IMR-90 (cell line): Measurements from ENCODE around the gene MSX1. TPM values are rescaled to one million over a fixed set of nuclear protein-coding genes. Genes with fewer than 3 reads are reported as not detected.

ENCODE experiments used
- ATAC-seq: fragments of 200-7000 bp; cut with Tn5 transposase; 2 replicates; pipeline ENCODE4 v1.9.1; 2020; ENCODE audit warnings: low read depth, mild to moderate bottlenecking, moderate library complexity
- BruUV-seq: library from RNA; stranded (reverse); fragments of 400-500 nt; replicated peaks from 2 replicates; lab custom pipeline; 2021; lab: Mats Ljungman, UMichigan
- CTCF ChIA-PET: fragments of 300-600 bp; formaldehyde crosslinking; extraction: SDS; loops from one replicate; lab custom pipeline; 2021; ENCODE audit warnings: antibody characterized with exemption; lab: Yijun Ruan, JAX
- POLR2A ChIA-PET: fragments of 300-600 bp; sonication (Branson Sonifier 250); formaldehyde crosslinking; loops from one replicate; lab custom pipeline; 2022; ENCODE audit warnings: antibody characterized with exemption; ENCODE audit not compliant: unreplicated experiment; lab: Charles Lee
- DNase-seq: peaks from one replicate; pipeline ENCODE4 v3.0.0; 2013
- H2AFZ ChIP-seq: replicated peaks from 2 replicates; pipeline ENCODE3; 2013; ENCODE audit warnings: low read length, mild to moderate bottlenecking; ENCODE audit not compliant: poor library complexity
- H2AK5ac ChIP-seq: 2 replicates; pipeline ENCODE4 v1.6.1; 2013; ENCODE audit warnings: low read depth, low read length, inconsistent platforms
- H2AK9ac ChIP-seq: replicated peaks from 2 replicates; pipeline ENCODE3; 2013; ENCODE audit warnings: mild to moderate bottlenecking, low read depth, low read length, moderate library complexity; ENCODE audit not compliant: poor library complexity
- H2BK120ac ChIP-seq: 2 replicates; pipeline ENCODE4 v1.6.1; 2013; ENCODE audit warnings: low read depth, low read length, inconsistent platforms
- H2BK15ac ChIP-seq: 3 replicates; pipeline ENCODE4 v1.6.1; 2013; ENCODE audit warnings: low read depth, low read length, inconsistent platforms
- H2BK20ac ChIP-seq: 2 replicates; pipeline ENCODE4 v1.6.1; 2013; ENCODE audit warnings: low read depth, mild to moderate bottlenecking, inconsistent platforms, low read length, moderate library complexity
- H2BK5ac ChIP-seq: 2 replicates; pipeline ENCODE4 v1.6.1; 2013; ENCODE audit warnings: mild to moderate bottlenecking, low read depth, low read length, inconsistent platforms; ENCODE audit not compliant: poor library complexity, severe bottlenecking
- H3K14ac ChIP-seq: replicated peaks from 2 replicates; pipeline ENCODE4 v1.6.1; 2013; ENCODE audit warnings: low read depth, low read length, inconsistent platforms
- H3K18ac ChIP-seq: 2 replicates; pipeline ENCODE4 v1.6.1; 2013; ENCODE audit warnings: low read depth, low read length, control low read depth
- H3K23ac ChIP-seq: 2 replicates; pipeline ENCODE4 v1.6.1; 2013; ENCODE audit warnings: low read depth, low read length, inconsistent platforms
- H3K27ac ChIP-seq: 2 replicates; pipeline ENCODE4 v1.5.1; 2013; ENCODE audit warnings: mild to moderate bottlenecking, control low read depth, low read length; ENCODE audit not compliant: insufficient read depth
- H3K27me3 ChIP-seq: 2 replicates; pipeline ENCODE4 v1.6.1; 2013; ENCODE audit warnings: low read length; ENCODE audit not compliant: control insufficient read depth, insufficient read depth
- H3K36me3 ChIP-seq: 2 replicates; pipeline ENCODE4 v1.6.1; 2013; ENCODE audit warnings: low read length, mixed read lengths; ENCODE audit not compliant: control insufficient read depth, insufficient read depth
- H3K4ac ChIP-seq: 2 replicates; pipeline ENCODE4 v1.6.1; 2013; ENCODE audit warnings: low read depth, low read length, inconsistent platforms
- H3K4me1 ChIP-seq: 2 replicates; pipeline ENCODE4 v1.6.1; 2013; ENCODE audit warnings: low read length, mixed read lengths; ENCODE audit not compliant: control insufficient read depth, insufficient read depth
- H3K4me2 ChIP-seq: 2 replicates; pipeline ENCODE4 v1.6.1; 2013; ENCODE audit warnings: low read depth, mild to moderate bottlenecking, control low read depth, low read length, moderate library complexity
- H3K4me3 ChIP-seq: 2 replicates; pipeline ENCODE4 v1.5.1; 2013; ENCODE audit warnings: low read depth, mild to moderate bottlenecking, control low read depth, low read length, moderate library complexity; ENCODE audit not compliant: insufficient read depth
- H3K56ac ChIP-seq: 2 replicates; pipeline ENCODE4 v1.6.1; 2013; ENCODE audit warnings: low read length, inconsistent platforms; ENCODE audit not compliant: insufficient read depth; ENCODE audit errors: extremely low read depth
- H3K79me1 ChIP-seq, 2 experiments: 2 replicates each; pipeline ENCODE4 v1.6.1; 2013; ENCODE audit warnings: low read length in 2 of 2, inconsistent platforms in 1 of 2, low read depth in 1 of 2
- H3K9ac ChIP-seq: 2 replicates; pipeline ENCODE4 v1.6.1; 2013; ENCODE audit warnings: low read depth, low read length, control low read depth
- H3K9me1 ChIP-seq: 2 replicates; pipeline ENCODE4 v1.6.1; 2013; ENCODE audit warnings: low read length, inconsistent platforms; ENCODE audit not compliant: insufficient read depth
- H3K9me3 ChIP-seq: 2 replicates; pipeline ENCODE4 v1.6.1; 2013; ENCODE audit warnings: low read length; ENCODE audit not compliant: control insufficient read depth, insufficient read depth
- H4K20me1 ChIP-seq: 2 replicates; pipeline ENCODE4 v1.6.1; 2013; ENCODE audit warnings: low read length, inconsistent platforms; ENCODE audit not compliant: insufficient read depth
- H4K5ac ChIP-seq: 2 replicates; pipeline ENCODE4 v1.6.1; 2013; ENCODE audit warnings: mild to moderate bottlenecking, low read depth, low read length, control low read depth
- H4K8ac ChIP-seq, 2 experiments: 2 replicates each; pipeline ENCODE4 v1.6.1; 2013; ENCODE audit warnings: low read depth in 2 of 2, low read length in 2 of 2, control low read depth in 1 of 2, inconsistent platforms in 1 of 2
- H4K91ac ChIP-seq: 2 replicates; pipeline ENCODE4 v1.6.1; 2013; ENCODE audit warnings: low read depth, low read length, inconsistent platforms; ENCODE audit not compliant: insufficient read depth
- FOS ChIP-seq: fragments of 150-350 bp; IDR thresholded peaks from 2 replicates; pipeline ENCODE4 v1.6.1; 2016; ENCODE audit warnings: low read depth, low read length
- MAZ ChIP-seq: IDR thresholded peaks from 2 replicates; pipeline ENCODE4 v1.6.1; 2012; ENCODE audit warnings: low read depth, mild to moderate bottlenecking, low read length, improper control_type of control experiment, moderate library complexity, borderline replicate concordance
- WGBS, 2 experiments: methylation state at CpG; one replicate each; pipeline versions ENCODE4 v1.1.5 to v1.1.7; 2013; ENCODE audit warnings: missing lambda C conversion rate in 2 of 2; ENCODE audit not compliant: insufficient read length in 1 of 2; ENCODE audit errors: extremely low coverage in 2 of 2; 5-methylcytosine and 5-hydroxymethylcytosine counted together
- dilution Hi-C: fragments of 300-500 bp; cut with HindIII; formaldehyde crosslinking; loops from one replicate; pipeline ENCODE4 v1.14.3; 2018; ENCODE audit warnings: low sequenced_read_pairs; ENCODE audit not compliant: unreplicated experiment
- in situ Hi-C: fragments of 300-500 bp; cut with MboI; formaldehyde crosslinking; loops from 3 replicates; pipeline ENCODE4 v1.14.3; 2019; ENCODE audit warnings: low sequenced_read_pairs, inconsistent platforms, mixed read lengths
- intact Hi-C: fragments of 100-400 bp; cut with micrococcal nuclease; formaldehyde crosslinking; loops from 2 replicates; pipeline ENCODE4 v1.10.0; 2022
- polyA plus RNA-seq, 3 experiments: library from polyadenylated mRNA; depleted of rRNA; stranded (reverse); fragments of >200 nt; gene quantifications; 2 replicates each; pipeline ENCODE4 v1.2.3, GENCODE V29; 2012; ENCODE audit warnings: low replicate concordance in 1 of 3
- total RNA-seq: library from RNA; depleted of rRNA; stranded (reverse); fragments of >200 nt; gene quantifications from 2 replicates; pipeline ENCODE4 v1.2.3, GENCODE V29; 2012
- TF ChIP-seq, protein P1 (sequence below): conservative IDR thresholded peaks from 2 replicates; pipeline ENCODE4 v1.5.1; 2012; ENCODE audit warnings: mild to moderate bottlenecking, low read depth, low read length, improper control_type of control experiment
- TF ChIP-seq, protein P2 (sequence below): fragments of 150-350 bp; IDR thresholded peaks from 2 replicates; pipeline ENCODE4 v1.6.1; 2016; ENCODE audit warnings: low read depth, mild to moderate bottlenecking, low read length, moderate library complexity, borderline replicate concordance

The MSX1 gene
- total and polyA plus RNA-seq, 2 of the 4 experiments (the other 2 are of a cell fraction): 1.1 to 3.9 TPM

DNA sequence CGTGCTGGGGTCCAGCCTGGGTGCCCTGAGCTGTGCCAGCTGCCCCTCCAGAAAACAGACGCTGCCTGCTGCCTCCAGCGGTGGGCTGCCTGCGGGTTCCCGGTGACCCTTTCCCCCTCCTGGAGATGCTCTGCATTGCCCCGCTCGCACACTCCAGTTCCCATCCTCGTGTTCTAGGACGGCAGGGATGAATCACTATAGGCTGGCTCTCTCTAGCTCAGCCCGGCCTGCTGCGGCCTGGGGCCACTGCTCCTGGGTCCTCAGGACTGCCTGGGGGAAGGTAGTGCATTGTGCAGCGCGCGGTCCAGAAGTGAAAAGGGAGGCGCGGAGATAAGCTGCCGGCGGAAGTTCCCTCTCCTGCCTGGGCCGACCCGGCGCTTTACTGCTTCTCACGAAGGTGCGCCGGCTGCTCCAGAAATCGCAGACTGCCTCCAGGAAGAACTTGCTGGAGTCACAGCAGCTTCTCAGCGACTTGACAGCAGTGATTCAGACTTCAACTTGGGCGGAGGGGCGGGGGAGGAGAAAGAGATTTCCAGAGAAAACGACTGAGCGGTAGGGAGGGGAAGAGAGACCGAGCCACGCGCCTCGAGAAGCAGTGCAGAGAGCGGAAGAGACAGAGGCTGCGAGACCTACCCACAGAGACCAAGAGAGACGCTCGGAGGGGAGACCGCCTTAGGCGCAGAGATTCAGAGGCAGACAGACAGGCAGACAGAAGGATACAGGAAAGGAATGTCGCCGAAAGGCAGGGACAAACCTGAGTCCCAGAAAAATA, 6.7 kb upstream of the MSX1 start:
- Histone ChIP-seq H3K79me1 (no peaks in the 10 kb centered on the region), H3K18ac (no peak overlapping the region), H3K4me2 (peak overlapping the region; percentile 63), H2BK120ac (peak overlapping the region; percentile 61; the same call in 1 of the 2 replicates), H3K36me3 (no peaks in the 10 kb centered on the region), H3K27me3 (peaks cover 40% of the 10 kb centered on the region), H3K9me1 (no peaks in the 10 kb centered on the region), H3K4me1 (no peaks in the 10 kb centered on the region; the same call in 1 of the 2 replicates), H2AFZ (peak overlapping the region; percentile 90), H3K23ac (peak overlapping the region; percentile 74; the same call in 1 of the 2 replicates), H2AK5ac (no peak overlapping the region), H2BK5ac (no peak overlapping the region), H2AK9ac (peak overlapping the region; percentile 77), H3K14ac (peak overlapping the region; percentile 57; the same call in 1 of the 2 replicates), H4K8ac (peak overlapping the region; percentile 78 to 81; a peak in 3 of 4 replicates), H3K56ac (no peak overlapping the region), H3K9ac (0 out of 2 replicates have a peak overlapping the region, but pooled peaks have one; percentile 3), H2BK15ac (no peak overlapping the region), H3K9me3 (no peaks in the 10 kb centered on the region), H4K91ac (no peak overlapping the region), H3K4me3 (peak overlapping the region; percentile 0), H3K4ac (peak overlapping the region; percentile 33; the same call in 1 of the 2 replicates), H4K5ac (peak overlapping the region; percentile 36), H3K27ac (no peak overlapping the region; the same call in 1 of the 2 replicates), H4K20me1 (no peaks in the 10 kb centered on the region), H2BK20ac (no peak overlapping the region; the same call in 1 of the 2 replicates)
- DNase-seq: peak; percentile 76
- in situ Hi-C loops: no loop called here
- ChIA-PET CTCF (no interaction called here), POLR2A (interaction anchor here (0.6 kb wide), 1 partner anchor 341 kb away, joined by 12 read pairs; no protein-coding TSS in a partner anchor)
- intact Hi-C loops: no loop called here
- dilution Hi-C loops: no loop called here
- TF ChIP-seq, protein P1, sequence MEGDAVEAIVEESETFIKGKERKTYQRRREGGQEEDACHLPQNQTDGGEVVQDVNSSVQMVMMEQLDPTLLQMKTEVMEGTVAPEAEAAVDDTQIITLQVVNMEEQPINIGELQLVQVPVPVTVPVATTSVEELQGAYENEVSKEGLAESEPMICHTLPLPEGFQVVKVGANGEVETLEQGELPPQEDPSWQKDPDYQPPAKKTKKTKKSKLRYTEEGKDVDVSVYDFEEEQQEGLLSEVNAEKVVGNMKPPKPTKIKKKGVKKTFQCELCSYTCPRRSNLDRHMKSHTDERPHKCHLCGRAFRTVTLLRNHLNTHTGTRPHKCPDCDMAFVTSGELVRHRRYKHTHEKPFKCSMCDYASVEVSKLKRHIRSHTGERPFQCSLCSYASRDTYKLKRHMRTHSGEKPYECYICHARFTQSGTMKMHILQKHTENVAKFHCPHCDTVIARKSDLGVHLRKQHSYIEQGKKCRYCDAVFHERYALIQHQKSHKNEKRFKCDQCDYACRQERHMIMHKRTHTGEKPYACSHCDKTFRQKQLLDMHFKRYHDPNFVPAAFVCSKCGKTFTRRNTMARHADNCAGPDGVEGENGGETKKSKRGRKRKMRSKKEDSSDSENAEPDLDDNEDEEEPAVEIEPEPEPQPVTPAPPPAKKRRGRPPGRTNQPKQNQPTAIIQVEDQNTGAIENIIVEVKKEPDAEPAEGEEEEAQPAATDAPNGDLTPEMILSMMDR: peak; percentile 27; the same call in 1 of the 2 replicates
- TF ChIP-seq FOS (0 out of 2 replicates have a peak, but pooled peaks have one; percentile 15), MAZ (peak; percentile 69)
- TF ChIP-seq, protein P2, sequence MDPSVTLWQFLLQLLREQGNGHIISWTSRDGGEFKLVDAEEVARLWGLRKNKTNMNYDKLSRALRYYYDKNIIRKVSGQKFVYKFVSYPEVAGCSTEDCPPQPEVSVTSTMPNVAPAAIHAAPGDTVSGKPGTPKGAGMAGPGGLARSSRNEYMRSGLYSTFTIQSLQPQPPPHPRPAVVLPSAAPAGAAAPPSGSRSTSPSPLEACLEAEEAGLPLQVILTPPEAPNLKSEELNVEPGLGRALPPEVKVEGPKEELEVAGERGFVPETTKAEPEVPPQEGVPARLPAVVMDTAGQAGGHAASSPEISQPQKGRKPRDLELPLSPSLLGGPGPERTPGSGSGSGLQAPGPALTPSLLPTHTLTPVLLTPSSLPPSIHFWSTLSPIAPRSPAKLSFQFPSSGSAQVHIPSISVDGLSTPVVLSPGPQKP: no peak
- no TSS peak for BruUV-seq
- peak; percentile 80 for ATAC-seq
- 3% methylated on average over 22 of the region's 42 CpGs; no CpG with 5 or more reads in 1 of the 2 experiments for WGBS, 2 experiments
